Measurements from ENCODE around the gene TTLL10.

The TTLL10 gene

GRCh38 chr1:1226566-1227362, 53.1 kb downstream of the TTLL10 start:
- peaks cover 35% of the 10 kb centered on the region for H3K4me1 Mint-ChIP-seq (ENCODE audit: low read depth)

GRCh38 chr1:1227386-1227785, 53.7 kb downstream of the TTLL10 start:
- H3K27me3 Mint-ChIP-seq, result no peaks in the 10 kb centered on the region
- H3K4me3 Mint-ChIP-seq, result no peak overlapping the region
- peaks cover 35% of the 10 kb centered on the region for H3K4me1 Mint-ChIP-seq (ENCODE audit: low read depth)
- H3K36me3 Mint-ChIP-seq (ENCODE audit: low read depth), result peaks cover 82% of the 10 kb centered on the region
- no peaks in the 10 kb centered on the region for H3K9me3 Mint-ChIP-seq
- no peak overlapping the region for H3K27ac Mint-ChIP-seq
- DNase-seq, result no peak

More at GRCh38 chr1:1226566-1227362, 53.1 kb downstream of the TTLL10 start:
- Mint-ChIP-seq H3K27me3 (no peaks in the 10 kb centered on the region), H3K9me3 (no peaks in the 10 kb centered on the region), H3K27ac (peak overlapping the region; percentile 33), H3K36me3 (ENCODE audit: low read depth) (peaks cover 85% of the 10 kb centered on the region), H3K4me3 (no peak overlapping the region)
- DNase-seq, result no peak

- H3K27me3 Mint-ChIP-seq, result no peaks in the 10 kb centered on the region
- no peak for DNase-seq
These were observed 54.5 kb downstream of the TTLL10 start for GRCh38 chr1:1228187-1228586.

GRCh38 chr1:1228596-1229321, 55.1 kb downstream of the TTLL10 start:
- no peaks in the 10 kb centered on the region for H3K9me3 Mint-ChIP-seq
- H3K27me3 Mint-ChIP-seq, result no peaks in the 10 kb centered on the region
- no peak overlapping the region for H3K4me3 Mint-ChIP-seq
- H3K36me3 Mint-ChIP-seq (ENCODE audit: low read depth), result peaks cover 73% of the 10 kb centered on the region
- H3K27ac Mint-ChIP-seq, result peak overlapping the region; percentile 40
- peaks cover 36% of the 10 kb centered on the region for H3K4me1 Mint-ChIP-seq (ENCODE audit: low read depth)
- DNase-seq, result no peak

More at GRCh38 chr1:1228187-1228586, 54.5 kb downstream of the TTLL10 start:
- Mint-ChIP-seq H3K4me3 (no peak overlapping the region), H3K4me1 (ENCODE audit: low read depth) (peaks cover 32% of the 10 kb centered on the region), H3K9me3 (no peaks in the 10 kb centered on the region), H3K36me3 (ENCODE audit: low read depth) (peaks cover 74% of the 10 kb centered on the region), H3K27ac (peak overlapping the region; percentile 40)

GRCh38 chr1:1229770-1230169, 56.1 kb downstream of the TTLL10 start:
- no peaks in the 10 kb centered on the region for H3K9me3 Mint-ChIP-seq
- H3K36me3 Mint-ChIP-seq (ENCODE audit: low read depth), result peaks cover 74% of the 10 kb centered on the region
- peak overlapping the region; percentile 94 for H3K4me3 Mint-ChIP-seq
- H3K27ac Mint-ChIP-seq, result peak overlapping the region; percentile 94
- peaks cover 45% of the 10 kb centered on the region for H3K4me1 Mint-ChIP-seq (ENCODE audit: low read depth)
- H3K27me3 Mint-ChIP-seq, result no peaks in the 10 kb centered on the region
- DNase-seq, result no peak

- H3K9me3 Mint-ChIP-seq, result no peaks in the 10 kb centered on the region
- H3K4me3 Mint-ChIP-seq, result peak overlapping the region; percentile 94
- no peaks in the 10 kb centered on the region for H3K27me3 Mint-ChIP-seq
- H3K4me1 Mint-ChIP-seq (ENCODE audit: low read depth), result peaks cover 40% of the 10 kb centered on the region
- no peak for DNase-seq
- peak overlapping the region; percentile 94 for H3K27ac Mint-ChIP-seq
- H3K36me3 Mint-ChIP-seq (ENCODE audit: low read depth), result peaks cover 70% of the 10 kb centered on the region
These were observed 57.1 kb downstream of the TTLL10 start for GRCh38 chr1:1230656-1231399.

- H3K9me3 Mint-ChIP-seq, result no peaks in the 10 kb centered on the region
- DNase-seq, result peak; percentile 95
- H3K27ac Mint-ChIP-seq, result peak within 1 kb of the TSS; percentile 94
- H3K36me3 Mint-ChIP-seq (ENCODE audit: low read depth), result peaks cover 62% of the 10 kb centered on the region
- no peaks in the 10 kb centered on the region for H3K27me3 Mint-ChIP-seq
- peak within 1 kb of the TSS; percentile 94 for H3K4me3 Mint-ChIP-seq
- peaks cover 39% of the 10 kb centered on the region for H3K4me1 Mint-ChIP-seq (ENCODE audit: low read depth)
These were observed 57.9 kb downstream of the TTLL10 start, which contains the start of gene SDF4 for GRCh38 chr1:1231400-1232207. Gene SDF4, minus strand, starts transcription at chr1:1232001. Its CDS starts 3,229 bp downstream, at chr1:1228772.

- DNase-seq, result no peak
- no peaks in the 10 kb centered on the region for H3K9me3 Mint-ChIP-seq
- peak within 1 kb of the TSS; percentile 94 for H3K4me3 Mint-ChIP-seq
- H3K4me1 Mint-ChIP-seq (ENCODE audit: low read depth), result peaks cover 39% of the 10 kb centered on the region
- peak within 1 kb of the TSS; percentile 94 for H3K27ac Mint-ChIP-seq
- H3K27me3 Mint-ChIP-seq, result no peaks in the 10 kb centered on the region
- H3K36me3 Mint-ChIP-seq (ENCODE audit: low read depth), result peaks cover 58% of the 10 kb centered on the region
These were observed 58.6 kb downstream of the TTLL10 start, which contains the start of gene B3GALT6 for GRCh38 chr1:1232208-1232795. Gene B3GALT6, plus strand, starts transcription at chr1:1232237. Its CDS starts 42 bp downstream, at chr1:1232279.

GRCh38 chr1:1232796-1233566, 59.3 kb downstream of the TTLL10 start:
- peaks cover 53% of the 10 kb centered on the region for H3K36me3 Mint-ChIP-seq (ENCODE audit: low read depth)
- H3K27ac Mint-ChIP-seq, result peak overlapping the region; percentile 91
- no peaks in the 10 kb centered on the region for H3K9me3 Mint-ChIP-seq
- peaks cover 39% of the 10 kb centered on the region for H3K4me1 Mint-ChIP-seq (ENCODE audit: low read depth)
- no peaks in the 10 kb centered on the region for H3K27me3 Mint-ChIP-seq
- no peak for DNase-seq
- peak overlapping the region; percentile 74 for H3K4me3 Mint-ChIP-seq

- no peak for DNase-seq
- Mint-ChIP-seq H3K27ac (peak overlapping the region; percentile 91), H3K36me3 (ENCODE audit: low read depth) (peaks cover 48% of the 10 kb centered on the region), H3K27me3 (no peaks in the 10 kb centered on the region), H3K4me1 (ENCODE audit: low read depth) (peaks cover 37% of the 10 kb centered on the region), H3K4me3 (peak overlapping the region; percentile 73), H3K9me3 (no peaks in the 10 kb centered on the region)
These were observed 59.9 kb downstream of the TTLL10 start for GRCh38 chr1:1233567-1233892.

- H3K4me1 Mint-ChIP-seq (ENCODE audit: low read depth), result peaks cover 33% of the 10 kb centered on the region
- peak overlapping the region; percentile 73 for H3K4me3 Mint-ChIP-seq
- peaks cover 41% of the 10 kb centered on the region for H3K36me3 Mint-ChIP-seq (ENCODE audit: low read depth)
- peak overlapping the region; percentile 91 for H3K27ac Mint-ChIP-seq
- H3K9me3 Mint-ChIP-seq, result no peaks in the 10 kb centered on the region
- no peak for DNase-seq
- H3K27me3 Mint-ChIP-seq, result no peaks in the 10 kb centered on the region
These were observed 60.6 kb downstream of the TTLL10 start for GRCh38 chr1:1234180-1234808.

GRCh38 chr1:1235016-1235744, 61.5 kb downstream of the TTLL10 start:
- no peak for DNase-seq
- Mint-ChIP-seq H3K4me3 (no peak overlapping the region), H3K27me3 (no peaks in the 10 kb centered on the region), H3K9me3 (no peaks in the 10 kb centered on the region), H3K4me1 (ENCODE audit: low read depth) (peaks cover 25% of the 10 kb centered on the region), H3K27ac (peak overlapping the region; percentile 47), H3K36me3 (ENCODE audit: low read depth) (peaks cover 32% of the 10 kb centered on the region)

Data from activated T-cell treated with anti-CD3 and anti-CD28 coated beads, Interleukin-2, amount 50 U/mL, for 24 hours (primary cell).